Measurements from ENCODE around the gene SNTN. TPM values are rescaled to one million over a fixed set of nuclear protein-coding genes. Genes with fewer than 3 reads are reported as not detected.
A peak's percentile ranks its signal among the peaks of the same experiment; 100 is the strongest.

Gene SNTN
- total and polyA plus RNA-seq, 5 donors from 2014 or later: not detected

DNA sequence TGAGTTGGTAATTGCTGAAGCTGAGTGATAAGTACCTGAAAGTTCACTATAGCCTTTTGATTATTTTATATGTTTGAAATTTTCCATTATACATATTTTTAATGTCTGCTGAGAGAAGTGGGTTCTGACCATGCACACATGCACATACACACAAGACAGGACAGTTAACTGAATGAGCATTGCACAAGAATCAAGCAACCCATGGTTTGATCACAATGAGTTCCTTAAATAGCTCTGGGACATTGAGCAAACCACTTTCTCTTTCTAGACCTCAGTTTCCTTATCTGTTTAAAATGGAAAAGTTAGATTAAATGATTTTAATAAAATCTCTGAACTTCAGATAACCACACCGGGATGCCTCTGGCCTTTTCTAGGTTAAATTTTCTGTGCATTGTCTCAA lies 26.7 kb downstream of the SNTN start:
- Histone ChIP-seq H3K4me1 (ENCODE audit: control insufficient read depth, insufficient read depth, low read length, poor library complexity, severe bottlenecking) (no peaks in the 10 kb centered on the region), H3K36me3 (ENCODE audit: control insufficient read depth, insufficient read depth, low read length) (no peaks in the 10 kb centered on the region), H3K4me3 (ENCODE audit: low read depth, low read length) (no peak overlapping the region), H3K9me3 (ENCODE audit: control insufficient read depth in 2 of 2, low read length in 2 of 2) (no peaks in the 10 kb centered on the region), H3K27ac (ENCODE audit: insufficient read depth, low read length, poor library complexity, severe bottlenecking) (no peak overlapping the region), H3K27me3 (ENCODE audit: control insufficient read depth, insufficient read depth, low read length) (no peaks in the 10 kb centered on the region)
- H3K4me3 Mint-ChIP-seq: no peak overlapping the region
- peaks cover 0 to 2% (median 0%) of the 10 kb centered on the region in 7 donors for H3K9me3 Mint-ChIP-seq
- H3K36me3 Mint-ChIP-seq: no peaks in the 10 kb centered on the region
- ATAC-seq (ENCODE audit: low read depth in 2 of 2) (no peak), DNase-seq (no peak)
- H3K4me1 Mint-ChIP-seq: no peaks in the 10 kb centered on the region
- no peaks in the 10 kb centered on the region for H3K27me3 Mint-ChIP-seq
- H3K27ac Mint-ChIP-seq: no peak overlapping the region

DNA sequence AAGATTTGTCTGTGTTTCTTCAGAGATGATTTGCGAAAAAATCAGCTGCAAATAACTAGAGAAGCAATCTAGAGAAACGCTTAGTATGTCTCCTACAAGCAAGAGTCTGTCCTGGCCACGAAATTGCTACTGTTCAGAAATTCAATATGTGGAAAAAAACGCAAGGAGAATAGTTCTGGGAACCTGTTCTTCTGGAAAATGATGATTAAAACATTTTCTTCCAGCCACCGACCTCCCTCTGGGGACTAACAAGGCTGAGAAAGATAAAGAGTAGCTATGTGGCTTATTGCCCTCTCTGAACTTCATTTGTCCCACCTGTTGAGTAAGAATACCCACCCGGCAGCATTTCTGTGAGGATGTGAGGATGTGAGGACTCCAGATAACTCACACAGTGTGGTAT lies 31.6 kb downstream of the SNTN start:
- Histone ChIP-seq H3K36me3 (ENCODE audit: control insufficient read depth, insufficient read depth, low read length) (no peaks in the 10 kb centered on the region), H3K9me3 (ENCODE audit: control insufficient read depth in 2 of 2, low read length in 2 of 2) (no peaks in the 10 kb centered on the region), H3K27ac (ENCODE audit: insufficient read depth, low read length, poor library complexity, severe bottlenecking) (no peak overlapping the region), H3K4me1 (ENCODE audit: control insufficient read depth, insufficient read depth, low read length, poor library complexity, severe bottlenecking) (no peaks in the 10 kb centered on the region), H3K27me3 (ENCODE audit: control insufficient read depth, insufficient read depth, low read length) (no peaks in the 10 kb centered on the region), H3K4me3 (ENCODE audit: low read depth, low read length) (no peak overlapping the region)
- H3K9me3 Mint-ChIP-seq: peaks cover 0 to 4% (median 0%) of the 10 kb centered on the region in 7 donors
- H3K36me3 Mint-ChIP-seq: no peaks in the 10 kb centered on the region
- H3K27ac Mint-ChIP-seq: no peak overlapping the region
- no peaks in the 10 kb centered on the region for H3K4me1 Mint-ChIP-seq
- no peak overlapping the region for H3K4me3 Mint-ChIP-seq
- ATAC-seq (ENCODE audit: low read depth in 2 of 2) (no peak), DNase-seq (no peak)
- H3K27me3 Mint-ChIP-seq: peaks cover 5% of the 10 kb centered on the region

DNA sequence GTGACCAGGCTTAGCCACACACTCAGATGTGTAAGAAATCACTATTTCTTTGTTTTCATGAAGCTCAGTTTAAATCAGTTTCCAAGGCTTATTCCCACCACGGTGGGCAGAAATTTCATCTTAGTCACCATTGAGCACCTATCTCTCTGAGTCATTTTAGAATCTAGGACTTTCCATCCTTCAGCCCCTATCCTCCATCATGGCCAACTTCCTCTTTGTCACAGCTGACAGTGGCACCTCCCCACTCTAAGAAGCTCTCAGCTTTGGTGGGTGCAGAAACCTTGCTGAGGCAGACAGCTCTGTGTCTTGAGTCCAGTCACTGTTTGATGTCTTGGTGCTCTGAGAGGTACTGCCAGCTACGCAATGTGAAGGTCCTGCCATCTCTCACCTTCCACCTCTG lies 32.9 kb downstream of the SNTN start:
- Histone ChIP-seq H3K27ac (ENCODE audit: insufficient read depth, low read length, poor library complexity, severe bottlenecking) (no peak overlapping the region), H3K27me3 (ENCODE audit: control insufficient read depth, insufficient read depth, low read length) (no peaks in the 10 kb centered on the region), H3K9me3 (ENCODE audit: control insufficient read depth in 2 of 2, low read length in 2 of 2) (no peaks in the 10 kb centered on the region), H3K4me3 (ENCODE audit: low read depth, low read length) (no peak overlapping the region), H3K36me3 (ENCODE audit: control insufficient read depth, insufficient read depth, low read length) (no peaks in the 10 kb centered on the region), H3K4me1 (ENCODE audit: control insufficient read depth, insufficient read depth, low read length, poor library complexity, severe bottlenecking) (no peaks in the 10 kb centered on the region)
- H3K27ac Mint-ChIP-seq: no peak overlapping the region
- H3K36me3 Mint-ChIP-seq: no peaks in the 10 kb centered on the region
- DNase-seq: no peak
- ATAC-seq (ENCODE audit: low read depth in 2 of 2): no peak
- peaks cover 0 to 4% (median 0%) of the 10 kb centered on the region in 7 donors for H3K9me3 Mint-ChIP-seq
- H3K27me3 Mint-ChIP-seq: peaks cover 5% of the 10 kb centered on the region
- no peaks in the 10 kb centered on the region for H3K4me1 Mint-ChIP-seq
- H3K4me3 Mint-ChIP-seq: no peak overlapping the region

DNA sequence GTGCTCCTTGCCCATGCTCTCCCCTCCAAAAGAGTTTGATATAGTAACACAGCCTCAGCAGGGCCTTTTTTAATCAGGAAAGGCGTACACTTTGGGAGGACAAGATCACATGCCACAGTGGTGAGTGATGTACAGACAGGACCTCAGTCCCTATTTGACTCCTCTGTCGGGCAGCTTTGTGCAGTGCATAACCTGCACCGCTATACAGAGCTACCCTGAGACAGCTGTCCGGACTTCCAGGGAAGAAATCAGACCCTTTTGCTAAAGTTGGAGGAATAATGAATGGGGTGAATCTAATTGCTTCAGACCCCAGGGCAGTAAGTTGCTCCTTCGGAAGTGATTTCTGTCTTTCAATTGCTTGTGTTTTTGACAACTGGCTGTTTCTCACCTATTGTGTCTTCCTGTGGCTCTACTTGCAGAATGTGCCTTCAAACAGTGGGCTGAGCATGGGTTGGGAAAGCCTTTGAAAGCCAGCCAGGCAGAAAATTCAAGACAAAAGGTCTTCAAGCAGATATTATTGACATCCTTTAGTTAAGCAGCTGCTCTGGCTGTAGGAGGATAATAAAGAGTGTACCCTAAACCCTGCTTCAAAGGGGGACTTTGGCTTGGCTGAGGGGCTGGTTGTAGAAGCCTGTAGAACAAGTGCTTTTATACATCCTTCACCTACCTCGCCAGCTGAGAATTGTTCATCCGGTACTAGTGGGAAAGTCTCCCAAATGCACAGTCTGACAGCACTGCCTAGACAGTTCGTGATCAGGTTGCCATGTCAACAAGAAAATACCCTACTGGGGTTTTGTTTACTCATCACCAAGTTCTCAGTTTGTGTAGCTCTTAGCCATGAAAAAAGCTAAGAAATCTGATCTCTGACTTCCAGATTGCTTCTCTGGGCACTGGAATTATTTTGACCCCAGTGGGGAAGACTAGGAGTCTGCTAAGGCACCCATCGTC lies 35.1 kb downstream of the SNTN start:
- H3K4me3 Mint-ChIP-seq: no peak overlapping the region
- ATAC-seq (ENCODE audit: low read depth in 2 of 2) (no peak), DNase-seq (no peak)
- Histone ChIP-seq H3K9me3 (ENCODE audit: control insufficient read depth in 2 of 2, low read length in 2 of 2) (no peaks in the 10 kb centered on the region), H3K27ac (ENCODE audit: insufficient read depth, low read length, poor library complexity, severe bottlenecking) (no peak overlapping the region), H3K36me3 (ENCODE audit: control insufficient read depth, insufficient read depth, low read length) (no peaks in the 10 kb centered on the region), H3K4me3 (ENCODE audit: low read depth, low read length) (no peak overlapping the region), H3K4me1 (ENCODE audit: control insufficient read depth, insufficient read depth, low read length, poor library complexity, severe bottlenecking) (no peaks in the 10 kb centered on the region), H3K27me3 (ENCODE audit: control insufficient read depth, insufficient read depth, low read length) (no peaks in the 10 kb centered on the region)
- no peaks in the 10 kb centered on the region for H3K4me1 Mint-ChIP-seq
- peaks cover 0 to 6% (median 0%) of the 10 kb centered on the region in 7 donors for H3K9me3 Mint-ChIP-seq
- peak overlapping the region in 1 of 3 donors; percentile 20 for H3K27ac Mint-ChIP-seq
- no peaks in the 10 kb centered on the region for H3K36me3 Mint-ChIP-seq
- H3K27me3 Mint-ChIP-seq: peaks cover 5% of the 10 kb centered on the region

DNA sequence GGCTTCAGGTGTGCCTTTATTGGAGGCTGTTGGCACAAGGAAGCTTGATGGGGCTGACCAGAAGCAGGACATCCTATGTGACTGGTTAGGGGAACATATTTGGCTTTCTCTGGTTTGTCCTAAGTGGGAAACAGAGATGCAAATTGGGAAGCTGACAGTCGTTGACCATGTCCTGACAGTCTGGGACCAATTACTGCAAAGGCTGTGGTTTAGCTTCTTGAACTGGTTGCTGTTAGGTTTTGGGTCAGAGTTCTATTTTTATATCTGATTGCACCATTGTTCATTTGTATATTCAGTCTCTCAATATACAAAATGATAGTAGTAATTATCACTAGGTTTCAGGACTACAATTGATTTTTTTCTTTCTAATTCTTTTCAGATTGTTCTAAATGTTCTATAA lies 36.8 kb downstream of the SNTN start:
- peaks cover 5% of the 10 kb centered on the region for H3K27me3 Mint-ChIP-seq
- H3K4me3 Mint-ChIP-seq: no peak overlapping the region
- no peaks in the 10 kb centered on the region for H3K9me3 ChIP-seq (ENCODE audit: control insufficient read depth in 2 of 2, low read length in 2 of 2)
- no peaks in the 10 kb centered on the region for H3K4me1 Mint-ChIP-seq
- H3K27ac ChIP-seq (ENCODE audit: insufficient read depth, low read length, poor library complexity, severe bottlenecking): no peak overlapping the region
- no peaks in the 10 kb centered on the region for H3K27me3 ChIP-seq (ENCODE audit: control insufficient read depth, insufficient read depth, low read length)
- no peak overlapping the region for H3K27ac Mint-ChIP-seq
- H3K4me3 ChIP-seq (ENCODE audit: low read depth, low read length): no peak overlapping the region
- H3K9me3 Mint-ChIP-seq: peaks cover 0 to 8% (median 4%) of the 10 kb centered on the region in 7 donors
- no peaks in the 10 kb centered on the region for H3K4me1 ChIP-seq (ENCODE audit: control insufficient read depth, insufficient read depth, low read length, poor library complexity, severe bottlenecking)
- DNase-seq: no peak
- no peak for ATAC-seq (ENCODE audit: low read depth in 2 of 2)
- H3K36me3 Mint-ChIP-seq: no peaks in the 10 kb centered on the region
- H3K36me3 ChIP-seq (ENCODE audit: control insufficient read depth, insufficient read depth, low read length): no peaks in the 10 kb centered on the region

DNA sequence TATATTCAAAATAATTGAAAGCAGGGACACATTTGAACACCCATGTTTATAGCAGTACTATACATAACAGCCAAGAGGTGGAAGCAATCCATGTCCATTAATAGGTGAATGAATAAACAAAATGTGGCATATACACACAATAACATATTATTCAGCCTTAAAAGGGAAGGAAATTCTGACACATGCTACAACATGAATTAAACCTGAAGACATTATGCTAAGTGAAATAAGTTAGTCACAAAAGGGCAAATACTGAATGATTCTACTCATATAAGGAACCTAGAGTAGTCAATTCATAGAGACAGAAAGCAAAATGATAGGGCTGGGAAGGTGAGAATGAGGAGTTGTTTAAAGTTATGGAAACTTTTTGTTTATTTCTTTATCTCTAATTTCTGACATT lies 40.9 kb downstream of the SNTN start:
- H3K4me3 Mint-ChIP-seq: no peak overlapping the region
- no peaks in the 10 kb centered on the region for H3K4me1 Mint-ChIP-seq
- H3K9me3 Mint-ChIP-seq: peaks cover 0 to 12% (median 7%) of the 10 kb centered on the region in 7 donors
- ATAC-seq (ENCODE audit: low read depth in 2 of 2) (no peak), DNase-seq (no peak)
- no peak overlapping the region for H3K27ac ChIP-seq (ENCODE audit: insufficient read depth, low read length, poor library complexity, severe bottlenecking)
- H3K27me3 Mint-ChIP-seq: no peaks in the 10 kb centered on the region
- no peak overlapping the region for H3K4me3 ChIP-seq (ENCODE audit: low read depth, low read length)
- H3K27ac Mint-ChIP-seq: no peak overlapping the region
- H3K27me3 ChIP-seq (ENCODE audit: control insufficient read depth, insufficient read depth, low read length): no peaks in the 10 kb centered on the region
- H3K9me3 ChIP-seq (ENCODE audit: control insufficient read depth in 2 of 2, low read length in 2 of 2): no peaks in the 10 kb centered on the region
- H3K36me3 ChIP-seq (ENCODE audit: control insufficient read depth, insufficient read depth, low read length): no peaks in the 10 kb centered on the region
- H3K36me3 Mint-ChIP-seq: no peaks in the 10 kb centered on the region
- no peaks in the 10 kb centered on the region for H3K4me1 ChIP-seq (ENCODE audit: control insufficient read depth, insufficient read depth, low read length, poor library complexity, severe bottlenecking)

DNA sequence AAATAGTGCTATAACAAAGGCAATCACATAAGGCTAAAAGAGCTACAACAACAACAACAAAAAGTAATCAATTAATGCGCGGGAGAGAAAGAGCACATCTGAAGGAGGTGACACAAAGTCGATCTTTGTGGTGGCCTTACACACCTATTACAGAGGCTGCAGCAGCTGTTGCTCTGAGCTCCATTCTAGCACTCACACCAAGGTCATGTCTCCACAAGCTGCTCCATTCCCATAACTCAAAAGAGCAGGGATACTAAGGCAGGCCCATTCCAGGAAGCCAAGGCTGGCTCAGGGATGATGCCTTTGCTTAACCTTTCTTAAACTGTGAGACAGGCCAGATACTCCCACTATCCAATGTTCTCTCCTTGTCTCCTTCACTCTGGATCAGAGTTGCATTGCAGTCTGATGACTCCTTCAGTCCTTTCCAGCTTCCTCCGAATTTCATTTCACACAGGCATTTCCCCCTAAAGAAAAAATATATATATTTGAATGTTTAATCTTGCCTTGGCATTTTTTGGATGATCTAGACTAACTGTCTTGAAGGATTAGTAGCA lies 52.7 kb downstream of the SNTN start:
- H3K36me3 ChIP-seq (ENCODE audit: control insufficient read depth, insufficient read depth, low read length): no peaks in the 10 kb centered on the region
- H3K4me1 Mint-ChIP-seq: no peaks in the 10 kb centered on the region
- no peak overlapping the region for H3K27ac ChIP-seq (ENCODE audit: insufficient read depth, low read length, poor library complexity, severe bottlenecking)
- H3K27me3 Mint-ChIP-seq: no peaks in the 10 kb centered on the region
- no peaks in the 10 kb centered on the region for H3K9me3 ChIP-seq (ENCODE audit: control insufficient read depth in 2 of 2, low read length in 2 of 2)
- H3K27me3 ChIP-seq (ENCODE audit: control insufficient read depth, insufficient read depth, low read length): no peaks in the 10 kb centered on the region
- no peak overlapping the region for H3K27ac Mint-ChIP-seq
- ATAC-seq (ENCODE audit: low read depth in 2 of 2) (no peak), DNase-seq (no peak)
- H3K9me3 Mint-ChIP-seq: peaks cover 0 to 2% (median 0%) of the 10 kb centered on the region in 7 donors
- no peaks in the 10 kb centered on the region for H3K36me3 Mint-ChIP-seq
- H3K4me3 Mint-ChIP-seq: no peak overlapping the region
- no peak overlapping the region for H3K4me3 ChIP-seq (ENCODE audit: low read depth, low read length)
- no peaks in the 10 kb centered on the region for H3K4me1 ChIP-seq (ENCODE audit: control insufficient read depth, insufficient read depth, low read length, poor library complexity, severe bottlenecking)

Data from CD4-positive, CD25-positive, alpha-beta regulatory T cell (primary cell).